GM10248 (cell line): ENCODE data around the gene MTERF1.

ENCODE experiments used
- CTCF ChIA-PET: fragments of 300-600 bp; sonication (Branson Sonifier 250); formaldehyde crosslinking; extraction: SDS; loops from one replicate; lab custom pipeline; 2021; ENCODE audit warnings: antibody characterized with exemption; lab: Yijun Ruan, JAX
- POLR2A ChIA-PET: fragments of 350-650 bp; sonication (Branson Sonifier 250); formaldehyde crosslinking; extraction: SDS; loops from one replicate; lab custom pipeline; 2020; ENCODE audit warnings: antibody characterized with exemption; lab: Yijun Ruan, JAX
- DNase-seq: peaks from one replicate; pipeline ENCODE4 v3.0.0; 2012; ENCODE audit errors: extremely low spot score
- CTCF ChIP-seq: IDR thresholded peaks from 2 replicates; pipeline ENCODE4 v1.5.1; 2012; ENCODE audit warnings: mild to moderate bottlenecking, low read depth; ENCODE audit errors: extremely low read depth, missing control alignments, control extremely low read depth

The MTERF1 gene

GRCh38 chr7:91850455-91850854 is 30.0 kb downstream of the MTERF1 start:
- no peak for TF ChIP-seq CTCF

GRCh38 chr7:91847876-91848588 is 32.5 kb downstream of the MTERF1 start:
- ChIA-PET POLR2A (no interaction called here), CTCF (interaction anchor here (1.4 to 6.6 kb wide), 2 partner anchors 13 to 18 kb away, joined by 3 to 56 read pairs; no protein-coding TSS in a partner anchor)
- TF ChIP-seq CTCF, result no peak
- DNase-seq, result no peak

More at GRCh38 chr7:91850455-91850854, 30.0 kb downstream of the MTERF1 start:
- ChIA-PET POLR2A (no interaction called here), CTCF (interaction anchor here (5.6 kb wide), 1 partner anchor 21 kb away, joined by 30 read pairs; no protein-coding TSS in a partner anchor)
- DNase-seq, result no peak

GRCh38 chr7:91847231-91847630 is 33.3 kb downstream of the MTERF1 start:
- CTCF ChIA-PET, result interaction anchor here (6.6 kb wide), 1 partner anchor 17 kb away, joined by 56 read pairs; no protein-coding TSS in a partner anchor
- POLR2A ChIA-PET, result no interaction called here

GRCh38 chr7:91846436-91846835 is 34.1 kb downstream of the MTERF1 start:
- CTCF ChIA-PET, result interaction anchor here (6.6 kb wide), 1 partner anchor 16 kb away, joined by 56 read pairs; no protein-coding TSS in a partner anchor
- no peak for DNase-seq
- POLR2A ChIA-PET, result no interaction called here
- TF ChIP-seq CTCF, result no peak

More at GRCh38 chr7:91847231-91847630, 33.3 kb downstream of the MTERF1 start:
- TF ChIP-seq CTCF, result no peak
- DNase-seq, result no peak

DNA sequence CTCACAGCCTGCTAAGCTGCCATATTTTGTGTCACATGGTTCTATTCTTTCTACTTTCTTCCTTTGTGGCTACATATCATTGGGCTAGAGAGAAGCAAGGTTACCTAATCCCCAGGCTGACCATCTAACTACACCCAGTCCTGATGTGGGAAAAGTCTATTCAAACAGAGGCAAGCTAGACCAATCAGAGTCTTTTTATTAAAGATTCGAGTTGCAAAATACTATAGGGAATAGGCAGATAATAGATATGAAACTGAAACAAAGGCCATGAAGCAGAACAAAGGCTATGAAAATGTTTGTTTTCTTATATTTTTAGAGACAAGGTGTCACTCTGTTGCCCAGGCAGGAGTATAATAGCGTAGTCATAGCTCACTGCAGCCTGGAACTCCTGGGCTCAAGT is 36.7 kb downstream of the MTERF1 start:
- no peak for TF ChIP-seq CTCF
- DNase-seq, result no peak
- POLR2A ChIA-PET, result no interaction called here
- CTCF ChIA-PET, result interaction anchor here (0.9 to 6.6 kb wide), 10 partner anchors 9 to 604 kb away, joined by 3 to 56 read pairs (median 4); partner anchors contain the start of gene GATAD1

- ChIA-PET CTCF (interaction anchor here (1.7 to 2.8 kb wide), 2 partner anchors 8 to 14 kb away, joined by 6 to 7 read pairs; no protein-coding TSS in a partner anchor), POLR2A (no interaction called here)
- no peak for TF ChIP-seq CTCF
- DNase-seq, result no peak
These were observed 42.1 kb downstream of the MTERF1 start for GRCh38 chr7:91838439-91838838.
